Activated CD8-positive, alpha-beta memory T cell treated with anti-CD3 and anti-CD28 coated beads for 24 hours (primary cell): Measurements from ENCODE around the gene COL9A1.

Experiments
- DNase-seq: peaks from one replicate; pipeline ENCODE4 v3.0.0-alpha.2; 2020

COL9A1 gene

DNA sequence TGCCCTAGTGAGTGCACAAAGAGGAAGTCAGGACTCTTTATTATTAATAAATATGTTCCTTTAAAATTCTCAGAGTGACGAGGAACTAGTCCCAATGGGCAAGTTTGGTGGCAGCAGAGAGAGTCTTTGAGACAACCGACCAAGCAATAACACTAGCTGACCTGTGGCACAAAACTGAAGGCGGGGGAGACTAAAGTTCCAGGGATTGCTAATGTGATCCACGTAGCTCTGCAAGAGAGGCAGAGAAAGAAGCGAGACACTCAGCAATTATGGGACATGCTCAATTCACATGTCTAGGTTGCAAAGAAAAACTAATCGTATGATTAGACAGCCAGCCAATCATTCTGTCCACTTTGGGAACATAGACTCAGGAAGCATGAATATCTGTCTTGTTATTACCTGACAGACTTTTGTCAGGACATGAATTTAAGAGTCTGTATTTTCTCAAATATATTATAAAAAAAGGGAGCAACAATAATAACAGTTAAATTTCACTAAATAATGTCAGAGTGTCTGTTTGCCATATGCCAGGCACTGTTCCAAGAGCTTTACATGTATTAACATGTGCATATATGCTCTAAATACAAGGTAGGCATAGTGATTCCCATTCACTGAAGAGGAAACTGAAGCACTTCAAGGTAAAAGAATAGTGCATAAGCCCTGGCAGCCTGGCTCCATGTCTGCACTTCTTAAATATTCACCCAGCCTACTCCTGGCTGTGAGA lies 81.0 kb downstream of the COL9A1 start:
- DNase-seq: no peak

DNA sequence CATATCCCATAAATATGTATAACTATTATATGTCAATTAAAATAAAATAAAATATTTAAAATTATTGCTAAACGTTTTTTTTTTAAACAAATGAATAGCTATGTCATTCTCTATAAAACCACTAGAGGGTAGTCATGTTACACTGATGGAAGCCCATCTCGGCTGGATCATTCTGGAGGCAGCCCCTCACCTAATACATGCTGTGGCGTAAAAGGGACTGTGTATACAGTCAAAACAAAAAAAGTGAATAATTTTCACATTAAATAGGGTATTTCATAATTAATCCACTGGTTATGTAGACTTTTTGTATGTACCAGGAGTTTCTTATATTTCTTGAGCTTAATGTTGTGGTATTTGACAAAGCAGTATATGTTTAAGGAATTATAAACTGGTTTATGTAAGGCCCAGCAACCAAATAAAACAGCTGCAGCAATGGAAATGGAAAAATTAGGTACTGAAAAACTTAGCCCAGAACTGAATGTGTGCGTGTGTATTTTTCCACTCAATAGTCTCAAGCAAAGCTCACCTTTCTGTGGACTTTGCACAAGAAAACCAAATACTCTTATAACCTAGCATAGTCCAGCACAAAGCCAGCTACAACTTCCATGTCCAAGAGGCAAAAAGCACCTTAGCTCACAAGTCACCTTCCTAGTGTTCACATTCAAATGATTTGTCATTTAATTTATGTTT lies 81.7 kb downstream of the COL9A1 start:
- DNase-seq: no peak

DNA sequence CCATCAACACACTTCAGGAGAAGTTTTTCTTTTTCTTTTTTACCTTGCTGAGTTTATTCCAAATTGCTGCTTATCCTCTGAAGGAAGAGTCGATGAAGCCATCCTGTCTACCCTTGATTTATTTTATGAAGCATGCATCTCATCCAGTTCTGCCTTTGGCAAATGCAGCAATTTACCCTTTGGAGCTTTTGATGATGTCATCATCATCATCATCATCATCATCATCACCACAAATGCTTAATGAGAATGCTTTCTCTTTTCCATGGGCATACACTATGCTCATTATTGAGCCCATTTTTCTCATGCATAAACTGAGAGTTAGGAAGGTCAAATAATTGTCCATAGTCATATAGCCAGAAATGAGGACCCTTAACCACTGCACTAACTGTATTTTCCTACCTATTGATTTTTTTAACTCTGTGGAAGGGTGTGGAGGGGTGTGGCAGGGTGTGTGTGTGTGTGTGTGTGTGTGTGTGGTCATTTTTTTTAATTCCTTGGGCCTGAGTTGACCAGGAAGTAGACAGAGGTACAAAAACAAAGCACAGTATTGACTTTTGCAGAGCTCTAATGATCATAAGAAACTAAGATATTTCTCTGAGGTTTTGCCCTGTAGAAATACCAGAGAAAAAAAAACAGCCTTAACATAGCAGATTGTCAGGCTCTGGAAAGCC lies 82.8 kb downstream of the COL9A1 start:
- DNase-seq: no peak

DNA sequence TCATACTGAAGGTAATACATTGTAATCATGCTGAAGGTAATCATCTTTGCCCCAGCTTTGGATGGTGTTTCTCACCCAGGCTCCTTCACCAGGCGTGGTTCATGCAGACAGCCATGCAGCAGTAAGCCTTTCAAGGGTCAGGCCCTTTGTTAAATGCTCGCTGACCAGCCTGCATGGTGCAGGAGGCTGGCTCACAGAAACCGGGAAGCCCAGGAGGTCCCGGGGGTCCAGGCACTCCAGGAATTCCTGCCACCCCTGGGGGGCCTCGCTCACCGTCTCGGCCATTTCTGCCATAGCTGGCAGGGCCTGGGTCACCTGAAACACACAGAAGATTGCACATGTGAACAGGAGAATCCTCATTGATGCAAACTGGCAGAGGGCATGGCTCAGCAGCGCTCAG lies 86.1 kb downstream of the COL9A1 start:
- no peak for DNase-seq

DNA sequence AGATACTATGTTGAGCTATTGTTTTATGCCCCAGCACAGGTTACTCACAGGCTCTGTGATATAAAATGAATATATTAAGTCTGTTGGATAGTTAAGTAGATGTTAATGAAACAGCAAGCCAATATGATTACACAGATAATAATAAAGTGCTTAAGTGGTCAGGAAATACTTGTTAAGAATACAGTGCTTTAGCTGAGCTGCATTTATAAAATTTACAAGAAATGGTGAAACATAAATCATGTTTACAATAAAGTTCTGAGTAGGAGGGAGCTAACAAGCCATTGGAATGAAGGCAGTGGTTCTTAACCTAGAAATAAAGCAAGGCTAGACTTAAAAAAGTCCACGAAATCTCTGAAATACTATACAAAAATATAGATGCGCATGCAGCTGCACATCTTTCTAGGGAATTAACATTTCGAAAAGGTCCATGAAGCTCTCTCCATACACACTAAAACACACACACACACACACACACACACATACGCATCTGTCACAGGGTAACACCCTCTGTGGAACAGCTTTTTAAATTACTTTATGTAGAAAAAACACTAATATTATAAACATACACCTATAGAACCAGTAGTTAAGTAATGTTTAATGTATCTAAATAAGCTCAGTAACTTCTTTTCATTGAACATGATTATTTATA lies 87.3 kb downstream of the COL9A1 start:
- DNase-seq: no peak

DNA sequence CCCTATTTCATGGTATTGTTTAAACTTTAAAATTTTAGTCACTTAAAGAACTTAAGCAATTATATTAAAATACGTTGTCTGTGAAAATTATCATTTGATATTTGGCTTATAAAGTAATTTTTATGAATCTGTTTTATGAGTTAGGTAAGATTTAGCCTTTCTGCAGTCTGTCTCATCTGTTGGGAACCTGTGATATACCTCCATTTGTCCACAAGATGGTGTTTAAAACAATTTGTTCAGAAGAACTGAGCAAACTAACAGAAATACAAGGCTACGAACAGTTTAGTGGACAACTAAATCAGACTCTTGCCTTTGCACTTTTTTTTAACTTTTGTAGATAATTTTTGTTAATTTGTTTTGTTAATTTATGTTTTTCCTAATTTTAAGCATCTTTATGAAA lies 92.4 kb downstream of the COL9A1 start:
- DNase-seq: no peak

DNA sequence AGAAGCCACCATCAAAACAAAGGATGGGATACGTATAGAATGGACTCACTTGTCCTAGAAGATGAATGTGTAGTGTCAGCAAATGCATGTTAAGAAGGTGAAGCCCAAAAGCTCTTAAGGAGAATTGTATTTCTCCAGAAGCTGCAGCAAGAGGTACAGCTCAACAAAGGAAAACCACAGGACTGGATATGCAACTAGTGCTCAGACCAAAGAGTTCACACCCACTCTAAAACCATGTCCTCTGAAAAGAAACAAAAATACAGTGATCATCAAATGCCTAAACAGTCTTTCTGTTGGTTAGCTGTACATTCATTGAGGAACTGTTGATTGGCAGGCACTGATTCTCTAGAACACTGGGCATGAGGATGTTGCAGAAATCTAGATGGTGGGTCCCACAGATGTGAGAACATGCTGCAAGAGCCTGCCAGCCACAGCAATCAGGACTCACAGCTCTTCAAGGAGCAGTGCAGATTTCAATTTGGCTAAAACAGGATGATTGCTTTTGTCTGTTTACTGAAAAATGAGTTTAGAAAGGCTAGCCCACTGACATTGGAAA lies 94.6 kb downstream of the COL9A1 start:
- DNase-seq: no peak

DNA sequence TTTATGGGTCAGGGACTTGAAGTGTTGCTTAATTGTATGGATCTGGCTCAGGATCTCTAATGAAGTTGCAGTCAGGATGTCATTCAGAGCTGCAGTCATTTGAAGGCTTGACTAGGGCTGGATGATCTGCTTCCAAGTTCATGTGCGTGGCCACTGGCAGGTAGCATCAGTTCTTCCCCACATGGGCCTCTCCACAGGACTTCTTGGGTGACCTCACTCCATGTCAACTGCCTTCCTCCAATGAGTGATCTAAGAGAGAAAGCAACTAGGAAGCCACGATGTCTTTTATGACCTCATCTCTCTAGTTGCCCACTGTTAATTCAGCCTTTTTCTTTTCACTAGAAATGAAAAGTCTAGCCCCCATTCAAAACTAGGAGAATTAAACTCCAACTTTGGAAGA lies 104.1 kb downstream of the COL9A1 start:
- DNase-seq: no peak

DNA sequence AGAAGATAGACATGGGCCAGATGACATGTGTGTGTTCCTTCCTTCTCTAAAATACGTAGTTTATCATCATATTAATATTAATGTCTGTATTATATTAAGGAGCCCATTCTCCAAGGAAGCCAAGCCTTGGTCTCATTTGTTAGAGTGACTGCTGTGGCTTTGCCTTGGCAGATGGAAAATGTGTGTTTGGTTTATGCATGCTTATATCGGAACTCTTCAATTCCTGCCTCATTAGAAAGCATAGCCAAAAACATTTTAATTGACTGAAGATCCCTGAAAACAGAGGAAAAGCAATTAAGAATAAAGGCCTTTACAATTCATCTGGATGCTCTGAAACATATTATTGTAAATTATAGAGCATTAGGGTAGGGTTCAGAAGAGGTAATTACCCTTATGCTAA lies 106.4 kb downstream of the COL9A1 start:
- no peak for DNase-seq

DNA sequence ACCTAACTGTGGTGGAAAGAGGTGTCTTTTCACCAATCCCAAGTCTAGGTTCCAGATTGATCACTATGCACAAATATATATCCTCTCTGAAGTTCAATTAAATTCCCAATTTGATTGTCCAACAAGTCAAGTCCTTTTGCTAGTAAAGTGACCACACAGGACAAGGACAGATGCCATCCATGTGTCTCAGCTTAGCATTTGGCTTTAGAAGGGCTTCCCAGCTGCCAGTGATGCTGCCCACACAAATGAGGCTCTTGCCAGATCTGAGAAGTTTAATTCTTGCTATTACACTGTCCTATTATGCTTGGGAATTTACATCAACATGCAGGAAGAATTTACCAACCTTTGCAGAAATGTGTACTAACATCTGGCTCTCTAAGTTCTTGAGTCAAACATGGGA lies 108.5 kb downstream of the COL9A1 start:
- no peak for DNase-seq

DNA sequence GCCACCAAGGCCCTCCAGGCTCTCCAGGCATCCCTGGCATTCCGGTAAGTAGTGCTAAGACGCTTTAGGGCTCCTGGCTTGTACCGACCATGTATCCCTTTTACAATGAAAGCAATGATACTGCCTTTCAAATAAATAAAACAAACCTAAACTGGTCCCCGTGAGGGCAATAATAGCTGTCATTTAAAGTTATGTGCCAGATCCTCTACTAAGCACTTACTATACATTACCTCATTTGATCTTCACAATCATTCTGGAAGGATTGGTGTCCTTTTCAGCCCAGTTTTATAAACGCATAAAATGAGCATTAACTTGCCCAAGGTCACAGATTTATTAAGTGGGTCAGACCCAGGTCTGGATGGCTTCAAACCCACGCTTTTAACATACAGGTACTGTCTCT lies 114.7 kb downstream of the COL9A1 start:
- no peak for DNase-seq

DNA sequence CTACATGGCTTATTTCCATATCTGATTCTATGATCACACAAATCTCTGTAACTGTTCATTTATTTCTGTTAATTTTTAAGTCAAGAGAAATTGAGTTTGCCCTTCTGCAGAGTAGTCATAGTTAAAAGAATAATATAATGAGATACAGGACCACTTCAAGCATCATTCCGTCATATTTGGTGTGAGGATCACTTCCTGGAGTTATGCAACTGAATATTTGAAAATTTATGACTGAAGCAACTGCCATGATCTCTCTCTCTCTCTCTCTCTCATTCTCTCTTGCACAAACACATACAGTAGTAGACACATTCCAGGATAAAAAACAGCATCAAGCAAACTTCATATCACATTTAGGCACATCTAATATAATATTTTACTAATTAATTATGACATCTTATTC lies 116.4 kb downstream of the COL9A1 start:
- no peak for DNase-seq

DNA sequence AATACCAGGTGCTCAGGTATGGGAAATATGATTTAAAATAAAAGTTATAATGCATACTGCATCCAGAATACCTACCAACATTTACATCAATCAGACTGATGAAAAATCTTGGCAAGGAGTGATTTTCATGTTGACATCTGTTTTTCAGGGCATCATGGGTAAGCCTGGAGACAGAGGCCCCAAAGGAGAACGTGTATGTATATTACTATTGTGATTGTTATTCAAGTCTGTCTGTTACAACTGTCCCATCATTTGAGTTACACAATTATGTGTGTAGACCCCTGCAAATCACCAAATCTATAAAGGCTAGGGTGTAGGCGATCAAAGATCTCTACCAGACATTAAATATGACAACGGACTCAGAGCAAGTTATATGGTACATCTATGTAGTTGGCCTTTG lies 118.2 kb downstream of the COL9A1 start:
- no peak for DNase-seq

DNA sequence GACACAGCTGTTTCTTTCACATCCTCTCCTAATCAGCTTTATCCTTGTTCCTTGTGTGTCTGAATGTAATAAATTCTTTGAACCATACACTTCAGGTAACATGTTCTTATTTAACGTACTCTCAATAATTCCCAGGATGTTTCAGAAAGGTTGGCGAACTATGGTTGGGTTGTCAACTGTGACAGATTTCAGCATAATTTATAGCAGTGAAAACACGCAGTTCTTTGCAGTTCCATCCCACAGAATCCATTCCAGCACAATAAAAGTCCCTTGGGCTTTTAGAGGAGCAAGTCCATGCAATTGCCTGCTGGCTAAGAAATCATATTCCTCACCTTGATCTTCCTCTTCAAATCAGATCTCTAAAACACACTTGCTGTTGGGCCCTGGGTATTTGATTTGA lies 119.3 kb downstream of the COL9A1 start:
- DNase-seq: no peak

DNA sequence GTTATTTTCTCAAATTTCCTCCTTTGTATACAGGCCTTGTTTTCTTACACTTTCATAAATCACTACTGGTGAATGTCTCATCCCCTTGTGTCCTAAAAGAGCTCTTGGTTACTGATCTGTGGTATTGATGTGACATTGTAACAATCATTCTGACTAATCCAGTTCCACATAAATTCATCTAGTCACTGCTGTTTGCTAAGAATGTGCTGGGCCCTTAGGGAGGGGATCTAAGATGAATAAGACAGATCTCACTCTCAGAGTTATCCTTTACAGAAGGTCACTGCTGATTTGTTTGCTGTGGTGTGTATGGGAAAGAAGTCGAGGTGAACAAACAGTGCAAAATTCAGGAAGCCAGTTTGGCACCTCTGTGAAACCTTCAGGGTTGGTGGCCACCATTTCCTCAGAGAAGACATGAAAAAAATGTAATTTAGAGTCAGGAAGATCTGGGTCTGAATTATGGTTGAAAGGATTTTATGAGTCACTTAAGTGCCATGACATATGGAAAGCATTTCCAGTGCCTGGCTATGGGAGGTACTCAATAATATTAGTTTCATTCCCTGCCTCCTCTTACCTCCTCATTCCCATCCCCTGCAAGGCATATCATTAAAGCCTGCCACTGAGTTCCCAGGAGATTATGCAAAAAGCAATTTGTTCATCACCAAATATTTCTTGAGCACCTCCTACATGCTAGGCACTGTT lies 121.8 kb downstream of the COL9A1 start:
- DNase-seq: no peak

DNA sequence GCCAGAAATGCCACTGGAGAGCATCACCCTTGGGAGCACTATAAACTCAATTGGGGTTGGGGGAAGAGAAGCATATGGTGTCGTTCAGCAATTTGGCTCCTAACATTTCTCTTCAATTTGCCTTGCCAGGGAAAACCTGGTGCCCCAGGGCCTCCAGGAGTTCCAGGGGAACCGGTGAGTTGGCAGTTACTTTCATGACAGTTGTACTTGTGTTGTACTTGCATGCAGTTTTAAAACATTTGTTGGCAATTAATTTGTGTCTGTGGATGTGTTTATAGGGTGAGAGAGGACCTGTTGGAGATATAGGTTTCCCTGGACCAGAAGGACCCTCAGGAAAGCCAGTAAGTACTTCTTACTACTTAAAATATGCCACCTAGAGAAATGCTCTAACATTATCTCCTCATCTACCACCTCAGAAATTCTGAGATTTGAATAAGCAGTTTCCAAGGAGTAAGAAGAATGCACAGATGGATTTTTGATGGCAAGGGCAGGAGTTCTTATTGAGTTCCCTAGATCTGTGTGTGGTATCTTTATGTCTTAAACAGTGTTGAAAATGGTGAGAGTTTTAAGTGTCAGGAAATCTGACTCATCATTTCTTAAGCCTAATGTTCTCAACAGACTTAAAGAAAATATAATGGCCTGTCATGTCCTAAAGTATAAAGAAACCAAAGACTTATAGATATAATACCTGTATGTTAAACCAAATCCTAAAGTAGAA lies 122.5 kb downstream of the COL9A1 start:
- no peak for DNase-seq

DNA sequence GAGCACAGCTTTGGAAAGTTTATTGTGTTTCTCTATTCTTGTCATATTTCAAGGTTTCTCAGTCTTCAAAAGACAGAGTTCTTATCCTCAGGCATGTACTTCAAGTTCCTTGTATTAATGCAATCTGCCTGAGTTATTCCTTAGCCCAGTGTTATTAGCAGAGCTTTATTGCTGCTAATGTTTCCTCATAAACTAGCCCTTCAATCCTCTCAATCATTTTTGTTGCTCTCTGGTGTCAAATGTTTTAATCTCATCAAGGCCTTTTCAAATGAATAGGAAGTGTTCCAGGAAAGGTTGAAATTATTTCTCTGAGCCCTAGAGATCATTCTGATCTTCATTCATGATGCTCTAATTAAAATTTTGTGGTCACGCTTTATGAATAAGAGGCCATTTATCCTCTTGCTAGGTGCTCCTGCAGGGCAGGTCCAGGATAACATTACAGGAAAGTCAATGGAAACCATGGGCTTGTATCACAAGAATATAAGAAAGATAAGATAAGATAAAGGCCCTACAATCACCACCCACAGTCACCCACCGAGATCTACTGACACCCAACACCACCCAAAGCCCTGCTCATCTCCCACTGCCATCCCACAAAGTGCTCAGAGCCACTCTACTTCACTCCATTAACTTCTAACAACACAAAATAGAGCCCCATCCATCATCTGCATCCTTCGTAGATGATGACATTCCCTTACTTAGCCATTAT lies 125.9 kb downstream of the COL9A1 start:
- no peak for DNase-seq

DNA sequence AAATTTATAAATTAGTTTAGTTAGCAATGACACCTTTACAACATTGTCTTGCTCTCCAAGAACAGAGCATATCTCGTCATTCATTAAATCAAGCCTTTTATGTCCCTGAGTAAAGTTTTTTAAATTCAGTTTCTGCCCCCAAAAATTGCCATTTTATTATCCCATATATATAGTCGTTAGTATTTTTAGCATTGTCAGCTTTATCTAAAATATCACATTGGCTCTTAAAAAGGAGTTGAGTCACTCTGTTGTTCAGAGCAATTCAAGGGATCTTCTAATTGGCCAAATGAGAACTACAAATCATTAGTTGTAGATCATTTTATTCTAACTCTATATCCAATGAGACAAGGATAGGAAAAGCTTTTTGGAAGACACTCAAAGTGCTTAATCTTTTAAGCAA lies 127.1 kb downstream of the COL9A1 start:
- no peak for DNase-seq

DNA sequence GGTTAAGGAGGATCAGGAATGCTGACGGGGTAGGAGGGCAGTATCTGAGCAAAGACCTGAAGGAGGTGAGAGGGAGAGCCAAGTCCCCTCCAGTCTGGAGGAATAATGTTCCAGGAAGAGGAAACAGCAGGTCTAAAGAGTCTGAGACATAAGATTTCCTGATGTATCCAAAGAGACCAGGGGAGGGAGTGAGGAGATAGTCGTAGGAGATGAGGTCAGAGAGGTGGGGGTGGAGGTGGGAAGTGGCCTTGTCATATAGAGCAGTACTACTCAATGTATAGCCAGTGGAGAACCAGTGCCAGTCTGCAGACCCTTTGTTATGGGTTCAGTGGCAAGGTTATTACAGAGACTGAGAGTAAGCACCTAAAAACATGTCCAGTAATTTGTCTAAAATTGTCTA lies 130.6 kb downstream of the COL9A1 start:
- no peak for DNase-seq

DNA sequence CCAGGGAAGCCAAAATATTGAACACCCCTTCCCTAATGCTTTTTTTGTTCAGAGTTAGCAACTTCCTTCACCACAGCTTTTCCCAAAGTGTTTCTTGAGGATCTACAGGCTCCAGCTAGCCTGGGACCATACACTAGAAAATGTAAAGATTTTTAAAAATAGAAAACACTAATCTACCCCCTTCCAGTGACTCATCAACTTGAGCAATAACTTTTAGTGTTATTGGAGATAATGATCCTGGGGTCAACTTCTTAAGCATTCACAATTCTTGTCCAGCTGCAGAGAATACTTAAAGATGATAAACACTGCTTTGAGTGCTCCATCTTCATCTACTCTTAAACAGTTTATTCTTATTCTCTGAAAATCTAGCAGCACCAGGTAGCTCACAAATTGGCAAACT lies 131.6 kb downstream of the COL9A1 start:
- no peak for DNase-seq

DNA sequence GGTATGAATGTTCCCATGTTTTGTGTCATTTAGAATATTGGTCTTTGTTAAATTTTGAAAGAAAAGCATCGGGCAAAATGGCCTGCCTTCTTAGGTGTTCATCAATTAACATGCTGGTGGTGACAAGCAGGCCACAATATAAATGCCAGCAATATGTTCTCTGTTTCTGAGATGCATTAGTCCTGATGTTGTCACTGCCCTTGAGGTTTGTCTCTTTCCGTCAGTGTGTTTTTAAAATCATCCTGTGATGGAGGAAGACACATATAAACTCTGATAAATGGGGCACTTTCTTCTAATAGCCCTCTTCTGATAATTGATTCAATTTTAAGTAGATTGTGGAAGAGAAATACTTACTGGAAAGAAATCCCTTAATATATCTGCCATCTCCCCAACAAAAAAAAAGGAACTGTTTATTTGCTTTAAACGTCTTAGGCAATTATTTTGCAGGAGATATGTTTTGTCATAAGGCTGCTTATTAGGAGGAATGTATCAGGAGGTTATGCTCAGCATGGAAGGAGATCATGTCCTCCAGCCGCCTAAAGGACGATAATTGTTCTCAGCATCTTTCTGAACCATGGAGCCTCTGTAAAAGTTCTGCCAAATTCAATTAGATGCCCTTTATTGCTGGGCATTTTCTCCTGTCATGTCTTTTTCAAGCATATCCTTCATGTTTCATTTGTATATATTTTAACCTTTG lies 134.1 kb downstream of the COL9A1 start:
- DNase-seq: no peak
